HG03045 (cell line): ENCODE data around the gene ZFAND2A.

ENCODE experiments used
- ATAC-seq: cut with Tn5 transposase; IDR thresholded peaks from one replicate; pipeline ENCODE4 v1.9.1; 2021; ENCODE audit warnings: mild to moderate bottlenecking, moderate library complexity; ENCODE audit not compliant: unreplicated experiment

The ZFAND2A gene

GRCh38 chr7:1110358-1110757, 49.6 kb downstream of the ZFAND2A start:
- ATAC-seq = no peak

GRCh38 chr7:1109581-1110310, 50.2 kb downstream of the ZFAND2A start:
- no peak for ATAC-seq

GRCh38 chr7:1108264-1108920, 51.6 kb downstream of the ZFAND2A start:
- no peak for ATAC-seq

GRCh38 chr7:1106793-1107421, 53.1 kb downstream of the ZFAND2A start:
- ATAC-seq = no peak

GRCh38 chr7:1106063-1106792, 53.8 kb downstream of the ZFAND2A start:
- no peak for ATAC-seq

- no peak for ATAC-seq
Observed at GRCh38 chr7:1105189-1105588, 54.8 kb downstream of the ZFAND2A start.

GRCh38 chr7:1104516-1105179, 55.3 kb downstream of the ZFAND2A start:
- no peak for ATAC-seq

- ATAC-seq = no peak
Observed at GRCh38 chr7:1103789-1104515, 56.0 kb downstream of the ZFAND2A start.

GRCh38 chr7:1103009-1103788, 56.8 kb downstream of the ZFAND2A start:
- ATAC-seq = no peak
